IMR-90 (cell line): ENCODE data around the gene RNF213. TPM values are rescaled to one million over a fixed set of nuclear protein-coding genes. Genes with fewer than 3 reads are reported as not detected.

Experiments
- ATAC-seq: fragments of 200-7000 bp; cut with Tn5 transposase; 2 replicates; pipeline ENCODE4 v1.9.1; 2020; ENCODE audit warnings: low read depth, mild to moderate bottlenecking, moderate library complexity
- BruUV-seq: library from RNA; stranded (reverse); fragments of 400-500 nt; replicated peaks from 2 replicates; lab custom pipeline; 2021; lab: Mats Ljungman, UMichigan
- CTCF ChIA-PET: fragments of 300-600 bp; formaldehyde crosslinking; extraction: SDS; loops from one replicate; lab custom pipeline; 2021; ENCODE audit warnings: antibody characterized with exemption; lab: Yijun Ruan, JAX
- POLR2A ChIA-PET: fragments of 300-600 bp; sonication (Branson Sonifier 250); formaldehyde crosslinking; loops from one replicate; lab custom pipeline; 2022; ENCODE audit warnings: antibody characterized with exemption; ENCODE audit not compliant: unreplicated experiment; lab: Charles Lee
- DNase-seq: peaks from one replicate; pipeline ENCODE4 v3.0.0; 2013
- H2AFZ ChIP-seq: replicated peaks from 2 replicates; pipeline ENCODE3; 2013; ENCODE audit warnings: low read length, mild to moderate bottlenecking; ENCODE audit not compliant: poor library complexity
- H2AK5ac ChIP-seq: 2 replicates; pipeline ENCODE4 v1.6.1; 2013; ENCODE audit warnings: low read depth, low read length, inconsistent platforms
- H2AK9ac ChIP-seq: replicated peaks from 2 replicates; pipeline ENCODE3; 2013; ENCODE audit warnings: mild to moderate bottlenecking, low read depth, low read length, moderate library complexity; ENCODE audit not compliant: poor library complexity
- H2BK120ac ChIP-seq: 2 replicates; pipeline ENCODE4 v1.6.1; 2013; ENCODE audit warnings: low read depth, low read length, inconsistent platforms
- H2BK15ac ChIP-seq: 3 replicates; pipeline ENCODE4 v1.6.1; 2013; ENCODE audit warnings: low read depth, low read length, inconsistent platforms
- H2BK20ac ChIP-seq: 2 replicates; pipeline ENCODE4 v1.6.1; 2013; ENCODE audit warnings: low read depth, mild to moderate bottlenecking, inconsistent platforms, low read length, moderate library complexity
- H2BK5ac ChIP-seq: 2 replicates; pipeline ENCODE4 v1.6.1; 2013; ENCODE audit warnings: mild to moderate bottlenecking, low read depth, low read length, inconsistent platforms; ENCODE audit not compliant: poor library complexity, severe bottlenecking
- H3K14ac ChIP-seq: replicated peaks from 2 replicates; pipeline ENCODE4 v1.6.1; 2013; ENCODE audit warnings: low read depth, low read length, inconsistent platforms
- H3K18ac ChIP-seq: 2 replicates; pipeline ENCODE4 v1.6.1; 2013; ENCODE audit warnings: low read depth, low read length, control low read depth
- H3K23ac ChIP-seq: 2 replicates; pipeline ENCODE4 v1.6.1; 2013; ENCODE audit warnings: low read depth, low read length, inconsistent platforms
- H3K27ac ChIP-seq: 2 replicates; pipeline ENCODE4 v1.5.1; 2013; ENCODE audit warnings: mild to moderate bottlenecking, control low read depth, low read length; ENCODE audit not compliant: insufficient read depth
- H3K27me3 ChIP-seq: 2 replicates; pipeline ENCODE4 v1.6.1; 2013; ENCODE audit warnings: low read length; ENCODE audit not compliant: control insufficient read depth, insufficient read depth
- H3K36me3 ChIP-seq: 2 replicates; pipeline ENCODE4 v1.6.1; 2013; ENCODE audit warnings: low read length, mixed read lengths; ENCODE audit not compliant: control insufficient read depth, insufficient read depth
- H3K4ac ChIP-seq: 2 replicates; pipeline ENCODE4 v1.6.1; 2013; ENCODE audit warnings: low read depth, low read length, inconsistent platforms
- H3K4me1 ChIP-seq: 2 replicates; pipeline ENCODE4 v1.6.1; 2013; ENCODE audit warnings: low read length, mixed read lengths; ENCODE audit not compliant: control insufficient read depth, insufficient read depth
- H3K4me2 ChIP-seq: 2 replicates; pipeline ENCODE4 v1.6.1; 2013; ENCODE audit warnings: low read depth, mild to moderate bottlenecking, control low read depth, low read length, moderate library complexity
- H3K4me3 ChIP-seq: 2 replicates; pipeline ENCODE4 v1.5.1; 2013; ENCODE audit warnings: low read depth, mild to moderate bottlenecking, control low read depth, low read length, moderate library complexity; ENCODE audit not compliant: insufficient read depth
- H3K56ac ChIP-seq: 2 replicates; pipeline ENCODE4 v1.6.1; 2013; ENCODE audit warnings: low read length, inconsistent platforms; ENCODE audit not compliant: insufficient read depth; ENCODE audit errors: extremely low read depth
- H3K79me1 ChIP-seq, 2 experiments: 2 replicates each; pipeline ENCODE4 v1.6.1; 2013; ENCODE audit warnings: low read length in 2 of 2, inconsistent platforms in 1 of 2, low read depth in 1 of 2
- H3K9ac ChIP-seq: 2 replicates; pipeline ENCODE4 v1.6.1; 2013; ENCODE audit warnings: low read depth, low read length, control low read depth
- H3K9me1 ChIP-seq: 2 replicates; pipeline ENCODE4 v1.6.1; 2013; ENCODE audit warnings: low read length, inconsistent platforms; ENCODE audit not compliant: insufficient read depth
- H3K9me3 ChIP-seq: 2 replicates; pipeline ENCODE4 v1.6.1; 2013; ENCODE audit warnings: low read length; ENCODE audit not compliant: control insufficient read depth, insufficient read depth
- H4K20me1 ChIP-seq: 2 replicates; pipeline ENCODE4 v1.6.1; 2013; ENCODE audit warnings: low read length, inconsistent platforms; ENCODE audit not compliant: insufficient read depth
- H4K5ac ChIP-seq: 2 replicates; pipeline ENCODE4 v1.6.1; 2013; ENCODE audit warnings: mild to moderate bottlenecking, low read depth, low read length, control low read depth
- H4K8ac ChIP-seq, 2 experiments: 2 replicates each; pipeline ENCODE4 v1.6.1; 2013; ENCODE audit warnings: low read depth in 2 of 2, low read length in 2 of 2, control low read depth in 1 of 2, inconsistent platforms in 1 of 2
- H4K91ac ChIP-seq: 2 replicates; pipeline ENCODE4 v1.6.1; 2013; ENCODE audit warnings: low read depth, low read length, inconsistent platforms; ENCODE audit not compliant: insufficient read depth
- MAFK ChIP-seq: IDR thresholded peaks from 2 replicates; pipeline ENCODE4 v1.6.1; 2012; ENCODE audit warnings: low read depth, low read length, improper control_type of control experiment
- POLR2A ChIP-seq: IDR thresholded peaks from 2 replicates; pipeline ENCODE4 v1.6.1; 2012; ENCODE audit warnings: mild to moderate bottlenecking, low read depth, low read length
- USF2 ChIP-seq: fragments of 150-350 bp; IDR thresholded peaks from 2 replicates; pipeline ENCODE4 v1.6.1; 2017; ENCODE audit warnings: mild to moderate bottlenecking, antibody characterized with exemption, low read length, low read depth
- WGBS, 2 experiments: methylation state at CpG; one replicate each; pipeline versions ENCODE4 v1.1.5 to v1.1.7; 2013; ENCODE audit warnings: missing lambda C conversion rate in 2 of 2; ENCODE audit not compliant: insufficient read length in 1 of 2; ENCODE audit errors: extremely low coverage in 2 of 2; 5-methylcytosine and 5-hydroxymethylcytosine counted together
- dilution Hi-C: fragments of 300-500 bp; cut with HindIII; formaldehyde crosslinking; loops from one replicate; pipeline ENCODE4 v1.14.3; 2018; ENCODE audit warnings: low sequenced_read_pairs; ENCODE audit not compliant: unreplicated experiment
- in situ Hi-C: fragments of 300-500 bp; cut with MboI; formaldehyde crosslinking; loops from 3 replicates; pipeline ENCODE4 v1.14.3; 2019; ENCODE audit warnings: low sequenced_read_pairs, inconsistent platforms, mixed read lengths
- intact Hi-C: fragments of 100-400 bp; cut with micrococcal nuclease; formaldehyde crosslinking; loops from 2 replicates; pipeline ENCODE4 v1.10.0; 2022
- polyA plus RNA-seq, 3 experiments: library from polyadenylated mRNA; depleted of rRNA; stranded (reverse); fragments of >200 nt; gene quantifications; 2 replicates each; pipeline ENCODE4 v1.2.3, GENCODE V29; 2012; ENCODE audit warnings: low replicate concordance in 1 of 3
- total RNA-seq: library from RNA; depleted of rRNA; stranded (reverse); fragments of >200 nt; gene quantifications from 2 replicates; pipeline ENCODE4 v1.2.3, GENCODE V29; 2012
- TF ChIP-seq, protein P1 (sequence below): fragments of 150-350 bp; IDR thresholded peaks from 2 replicates; pipeline ENCODE4 v1.6.1; 2016; ENCODE audit warnings: low read depth, mild to moderate bottlenecking, low read length, moderate library complexity, borderline replicate concordance
- TF ChIP-seq, protein P2 (sequence below): conservative IDR thresholded peaks from 2 replicates; pipeline ENCODE4 v1.5.1; 2012; ENCODE audit warnings: mild to moderate bottlenecking, low read depth, low read length, improper control_type of control experiment

The RNF213 gene
- total and polyA plus RNA-seq, 2 of the 4 experiments (the other 2 are of a cell fraction), result 23.4 to 36.0 TPM

GRCh38 chr17:80437532-80437931, 176.9 kb downstream of the RNF213 start:
- H2BK20ac ChIP-seq, result no peak overlapping the region

More at GRCh38 chr17:80437532-80437931, 176.9 kb downstream of the RNF213 start:
- Histone ChIP-seq H4K20me1 (no peaks in the 10 kb centered on the region; the same call in 1 of the 2 replicates), H3K14ac (no peak overlapping the region), H3K79me1 (no peaks in the 10 kb centered on the region), H2BK5ac (no peak overlapping the region), H3K4ac (no peak overlapping the region), H3K27ac (no peak overlapping the region), H3K56ac (no peak overlapping the region), H3K4me3 (no peak overlapping the region), H3K27me3 (no peaks in the 10 kb centered on the region; the same call in 1 of the 2 replicates), H2AFZ (no peak overlapping the region), H3K4me2 (no peak overlapping the region), H4K5ac (no peak overlapping the region), H4K8ac (no peak overlapping the region), H3K9me1 (no peaks in the 10 kb centered on the region), H3K4me1 (peaks cover 2% of the 10 kb centered on the region; the same call in 1 of the 2 replicates), H3K9ac (no peak overlapping the region), H3K36me3 (no peaks in the 10 kb centered on the region), H2AK5ac (no peak overlapping the region), H2BK120ac (no peak overlapping the region), H4K91ac (no peak overlapping the region), H3K23ac (no peak overlapping the region), H2BK15ac (no peak overlapping the region), H3K9me3 (no peaks in the 10 kb centered on the region), H3K18ac (no peak overlapping the region), H2AK9ac (no peak overlapping the region)
- in situ Hi-C loops, result no loop called here
- BruUV-seq, result no TSS peak
- TF ChIP-seq, protein P1, sequence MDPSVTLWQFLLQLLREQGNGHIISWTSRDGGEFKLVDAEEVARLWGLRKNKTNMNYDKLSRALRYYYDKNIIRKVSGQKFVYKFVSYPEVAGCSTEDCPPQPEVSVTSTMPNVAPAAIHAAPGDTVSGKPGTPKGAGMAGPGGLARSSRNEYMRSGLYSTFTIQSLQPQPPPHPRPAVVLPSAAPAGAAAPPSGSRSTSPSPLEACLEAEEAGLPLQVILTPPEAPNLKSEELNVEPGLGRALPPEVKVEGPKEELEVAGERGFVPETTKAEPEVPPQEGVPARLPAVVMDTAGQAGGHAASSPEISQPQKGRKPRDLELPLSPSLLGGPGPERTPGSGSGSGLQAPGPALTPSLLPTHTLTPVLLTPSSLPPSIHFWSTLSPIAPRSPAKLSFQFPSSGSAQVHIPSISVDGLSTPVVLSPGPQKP, result no peak
- no peak for TF ChIP-seq MAFK
- TF ChIP-seq USF2, result no peak
- no peak for TF ChIP-seq POLR2A
- TF ChIP-seq, protein P2, sequence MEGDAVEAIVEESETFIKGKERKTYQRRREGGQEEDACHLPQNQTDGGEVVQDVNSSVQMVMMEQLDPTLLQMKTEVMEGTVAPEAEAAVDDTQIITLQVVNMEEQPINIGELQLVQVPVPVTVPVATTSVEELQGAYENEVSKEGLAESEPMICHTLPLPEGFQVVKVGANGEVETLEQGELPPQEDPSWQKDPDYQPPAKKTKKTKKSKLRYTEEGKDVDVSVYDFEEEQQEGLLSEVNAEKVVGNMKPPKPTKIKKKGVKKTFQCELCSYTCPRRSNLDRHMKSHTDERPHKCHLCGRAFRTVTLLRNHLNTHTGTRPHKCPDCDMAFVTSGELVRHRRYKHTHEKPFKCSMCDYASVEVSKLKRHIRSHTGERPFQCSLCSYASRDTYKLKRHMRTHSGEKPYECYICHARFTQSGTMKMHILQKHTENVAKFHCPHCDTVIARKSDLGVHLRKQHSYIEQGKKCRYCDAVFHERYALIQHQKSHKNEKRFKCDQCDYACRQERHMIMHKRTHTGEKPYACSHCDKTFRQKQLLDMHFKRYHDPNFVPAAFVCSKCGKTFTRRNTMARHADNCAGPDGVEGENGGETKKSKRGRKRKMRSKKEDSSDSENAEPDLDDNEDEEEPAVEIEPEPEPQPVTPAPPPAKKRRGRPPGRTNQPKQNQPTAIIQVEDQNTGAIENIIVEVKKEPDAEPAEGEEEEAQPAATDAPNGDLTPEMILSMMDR, result no peak
- DNase-seq (no peak), ATAC-seq (no peak)
- WGBS, 2 experiments, result 82% methylated on average over 7 of the region's 10 CpGs; no CpG with 5 or more reads in 1 of the 2 experiments
- dilution Hi-C loops, result no loop called here
- ChIA-PET CTCF (no interaction called here), POLR2A (no interaction called here)
- intact Hi-C loops, result no loop called here
